IMR-90 (cell line): Measurements from ENCODE around the gene ANKRD11. TPM values are rescaled to one million over a fixed set of nuclear protein-coding genes. Genes with fewer than 3 reads are reported as not detected.

Experiments used
- ATAC-seq: fragments of 200-7000 bp; cut with Tn5 transposase; 2 replicates; pipeline ENCODE4 v1.9.1; 2020; ENCODE audit warnings: low read depth, mild to moderate bottlenecking, moderate library complexity
- BruUV-seq: library from RNA; stranded (reverse); fragments of 400-500 nt; replicated peaks from 2 replicates; lab custom pipeline; 2021; lab: Mats Ljungman, UMichigan
- CTCF ChIA-PET: fragments of 300-600 bp; formaldehyde crosslinking; extraction: SDS; loops from one replicate; lab custom pipeline; 2021; ENCODE audit warnings: antibody characterized with exemption; lab: Yijun Ruan, JAX
- POLR2A ChIA-PET: fragments of 300-600 bp; sonication (Branson Sonifier 250); formaldehyde crosslinking; loops from one replicate; lab custom pipeline; 2022; ENCODE audit warnings: antibody characterized with exemption; ENCODE audit not compliant: unreplicated experiment; lab: Charles Lee
- DNase-seq: peaks from one replicate; pipeline ENCODE4 v3.0.0; 2013
- H2AFZ ChIP-seq: replicated peaks from 2 replicates; pipeline ENCODE3; 2013; ENCODE audit warnings: low read length, mild to moderate bottlenecking; ENCODE audit not compliant: poor library complexity
- H2AK5ac ChIP-seq: 2 replicates; pipeline ENCODE4 v1.6.1; 2013; ENCODE audit warnings: low read depth, low read length, inconsistent platforms
- H2AK9ac ChIP-seq: replicated peaks from 2 replicates; pipeline ENCODE3; 2013; ENCODE audit warnings: mild to moderate bottlenecking, low read depth, low read length, moderate library complexity; ENCODE audit not compliant: poor library complexity
- H2BK120ac ChIP-seq: 2 replicates; pipeline ENCODE4 v1.6.1; 2013; ENCODE audit warnings: low read depth, low read length, inconsistent platforms
- H2BK15ac ChIP-seq: 3 replicates; pipeline ENCODE4 v1.6.1; 2013; ENCODE audit warnings: low read depth, low read length, inconsistent platforms
- H2BK20ac ChIP-seq: 2 replicates; pipeline ENCODE4 v1.6.1; 2013; ENCODE audit warnings: low read depth, mild to moderate bottlenecking, inconsistent platforms, low read length, moderate library complexity
- H2BK5ac ChIP-seq: 2 replicates; pipeline ENCODE4 v1.6.1; 2013; ENCODE audit warnings: mild to moderate bottlenecking, low read depth, low read length, inconsistent platforms; ENCODE audit not compliant: poor library complexity, severe bottlenecking
- H3K14ac ChIP-seq: replicated peaks from 2 replicates; pipeline ENCODE4 v1.6.1; 2013; ENCODE audit warnings: low read depth, low read length, inconsistent platforms
- H3K18ac ChIP-seq: 2 replicates; pipeline ENCODE4 v1.6.1; 2013; ENCODE audit warnings: low read depth, low read length, control low read depth
- H3K23ac ChIP-seq: 2 replicates; pipeline ENCODE4 v1.6.1; 2013; ENCODE audit warnings: low read depth, low read length, inconsistent platforms
- H3K27ac ChIP-seq: 2 replicates; pipeline ENCODE4 v1.5.1; 2013; ENCODE audit warnings: mild to moderate bottlenecking, control low read depth, low read length; ENCODE audit not compliant: insufficient read depth
- H3K27me3 ChIP-seq: 2 replicates; pipeline ENCODE4 v1.6.1; 2013; ENCODE audit warnings: low read length; ENCODE audit not compliant: control insufficient read depth, insufficient read depth
- H3K36me3 ChIP-seq: 2 replicates; pipeline ENCODE4 v1.6.1; 2013; ENCODE audit warnings: low read length, mixed read lengths; ENCODE audit not compliant: control insufficient read depth, insufficient read depth
- H3K4ac ChIP-seq: 2 replicates; pipeline ENCODE4 v1.6.1; 2013; ENCODE audit warnings: low read depth, low read length, inconsistent platforms
- H3K4me1 ChIP-seq: 2 replicates; pipeline ENCODE4 v1.6.1; 2013; ENCODE audit warnings: low read length, mixed read lengths; ENCODE audit not compliant: control insufficient read depth, insufficient read depth
- H3K4me2 ChIP-seq: 2 replicates; pipeline ENCODE4 v1.6.1; 2013; ENCODE audit warnings: low read depth, mild to moderate bottlenecking, control low read depth, low read length, moderate library complexity
- H3K4me3 ChIP-seq: 2 replicates; pipeline ENCODE4 v1.5.1; 2013; ENCODE audit warnings: low read depth, mild to moderate bottlenecking, control low read depth, low read length, moderate library complexity; ENCODE audit not compliant: insufficient read depth
- H3K56ac ChIP-seq: 2 replicates; pipeline ENCODE4 v1.6.1; 2013; ENCODE audit warnings: low read length, inconsistent platforms; ENCODE audit not compliant: insufficient read depth; ENCODE audit errors: extremely low read depth
- H3K79me1 ChIP-seq, 2 experiments: 2 replicates each; pipeline ENCODE4 v1.6.1; 2013; ENCODE audit warnings: low read length in 2 of 2, inconsistent platforms in 1 of 2, low read depth in 1 of 2
- H3K9ac ChIP-seq: 2 replicates; pipeline ENCODE4 v1.6.1; 2013; ENCODE audit warnings: low read depth, low read length, control low read depth
- H3K9me1 ChIP-seq: 2 replicates; pipeline ENCODE4 v1.6.1; 2013; ENCODE audit warnings: low read length, inconsistent platforms; ENCODE audit not compliant: insufficient read depth
- H3K9me3 ChIP-seq: 2 replicates; pipeline ENCODE4 v1.6.1; 2013; ENCODE audit warnings: low read length; ENCODE audit not compliant: control insufficient read depth, insufficient read depth
- H4K20me1 ChIP-seq: 2 replicates; pipeline ENCODE4 v1.6.1; 2013; ENCODE audit warnings: low read length, inconsistent platforms; ENCODE audit not compliant: insufficient read depth
- H4K5ac ChIP-seq: 2 replicates; pipeline ENCODE4 v1.6.1; 2013; ENCODE audit warnings: mild to moderate bottlenecking, low read depth, low read length, control low read depth
- H4K8ac ChIP-seq, 2 experiments: 2 replicates each; pipeline ENCODE4 v1.6.1; 2013; ENCODE audit warnings: low read depth in 2 of 2, low read length in 2 of 2, control low read depth in 1 of 2, inconsistent platforms in 1 of 2
- H4K91ac ChIP-seq: 2 replicates; pipeline ENCODE4 v1.6.1; 2013; ENCODE audit warnings: low read depth, low read length, inconsistent platforms; ENCODE audit not compliant: insufficient read depth
- MAFK ChIP-seq: IDR thresholded peaks from 2 replicates; pipeline ENCODE4 v1.6.1; 2012; ENCODE audit warnings: low read depth, low read length, improper control_type of control experiment
- POLR2A ChIP-seq: IDR thresholded peaks from 2 replicates; pipeline ENCODE4 v1.6.1; 2012; ENCODE audit warnings: mild to moderate bottlenecking, low read depth, low read length
- SMC3 ChIP-seq: fragments of 150-350 bp; IDR thresholded peaks from 2 replicates; pipeline ENCODE4 v1.6.1; 2016; ENCODE audit warnings: low read depth, mild to moderate bottlenecking, antibody characterized with exemption, low read length, moderate library complexity
- WGBS, 2 experiments: methylation state at CpG; one replicate each; pipeline versions ENCODE4 v1.1.5 to v1.1.7; 2013; ENCODE audit warnings: missing lambda C conversion rate in 2 of 2; ENCODE audit not compliant: insufficient read length in 1 of 2; ENCODE audit errors: extremely low coverage in 2 of 2; 5-methylcytosine and 5-hydroxymethylcytosine counted together
- dilution Hi-C: fragments of 300-500 bp; cut with HindIII; formaldehyde crosslinking; loops from one replicate; pipeline ENCODE4 v1.14.3; 2018; ENCODE audit warnings: low sequenced_read_pairs; ENCODE audit not compliant: unreplicated experiment
- in situ Hi-C: fragments of 300-500 bp; cut with MboI; formaldehyde crosslinking; loops from 3 replicates; pipeline ENCODE4 v1.14.3; 2019; ENCODE audit warnings: low sequenced_read_pairs, inconsistent platforms, mixed read lengths
- intact Hi-C: fragments of 100-400 bp; cut with micrococcal nuclease; formaldehyde crosslinking; loops from 2 replicates; pipeline ENCODE4 v1.10.0; 2022
- polyA plus RNA-seq, 3 experiments: library from polyadenylated mRNA; depleted of rRNA; stranded (reverse); fragments of >200 nt; gene quantifications; 2 replicates each; pipeline ENCODE4 v1.2.3, GENCODE V29; 2012; ENCODE audit warnings: low replicate concordance in 1 of 3
- total RNA-seq: library from RNA; depleted of rRNA; stranded (reverse); fragments of >200 nt; gene quantifications from 2 replicates; pipeline ENCODE4 v1.2.3, GENCODE V29; 2012

Gene ANKRD11
- total and polyA plus RNA-seq, 2 of the 4 experiments (the other 2 are of a cell fraction) = 46.8 to 71.9 TPM

DNA sequence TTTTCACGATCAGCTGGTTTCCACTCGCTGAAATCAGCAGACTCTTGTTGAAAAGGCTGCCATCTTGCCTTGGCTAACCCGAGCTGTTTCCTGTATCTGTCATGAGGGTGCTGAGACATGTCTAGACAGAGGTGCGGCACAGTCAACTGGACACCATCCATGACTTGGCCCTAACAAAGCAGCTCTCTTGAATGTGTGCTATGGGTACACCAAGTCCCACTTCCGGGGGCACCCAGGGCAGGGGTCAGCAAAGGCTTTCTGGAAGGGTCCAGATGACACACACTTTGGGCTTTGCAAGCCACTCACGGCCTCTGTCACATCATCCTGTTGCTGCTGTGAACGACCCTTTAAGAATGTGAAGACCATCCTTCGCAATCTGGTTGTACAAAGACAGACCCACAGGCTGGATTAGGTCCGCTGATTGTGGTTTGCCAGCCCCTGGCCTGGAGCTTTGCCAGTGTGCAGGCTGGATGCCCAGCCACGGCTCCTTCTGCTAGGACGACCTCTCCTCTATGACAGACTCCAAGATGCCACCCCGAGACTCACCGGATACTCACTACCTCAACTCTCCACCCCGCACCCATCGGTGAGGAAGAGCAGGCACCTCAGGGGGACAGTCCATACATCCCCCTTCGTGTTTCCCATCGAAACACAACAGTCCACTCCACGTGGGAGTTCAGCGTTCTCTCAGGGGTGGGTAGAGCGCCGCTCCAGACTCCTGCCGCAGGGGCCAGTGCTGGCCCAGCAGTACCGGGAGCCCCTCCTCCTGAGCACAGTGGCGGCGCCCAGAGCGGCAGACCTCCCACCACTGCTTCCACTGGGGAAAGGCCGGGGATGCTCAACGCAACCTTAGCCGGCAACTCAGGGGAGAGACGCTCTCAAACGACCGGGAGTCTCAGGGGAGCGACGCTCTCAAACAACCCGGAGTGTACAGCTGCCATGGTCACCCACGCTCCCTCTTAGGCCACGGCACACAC, 123.5 kb downstream of the ANKRD11 start:
- no peak overlapping the region for H4K8ac ChIP-seq
- in situ Hi-C loops (no loop called here), dilution Hi-C loops (no loop called here), intact Hi-C loops (no loop called here)
- H2BK120ac ChIP-seq = no peak overlapping the region
- no peak overlapping the region for H3K56ac ChIP-seq
- no peak overlapping the region for H3K4me3 ChIP-seq
- no peak overlapping the region for H2AK5ac ChIP-seq
- H4K91ac ChIP-seq = no peak overlapping the region
- peaks cover 21 to 88% of the 10 kb centered on the region in 2 experiments for H3K79me1 ChIP-seq
- no peak overlapping the region for H3K18ac ChIP-seq
- peaks cover 98% of the 10 kb centered on the region for H4K20me1 ChIP-seq
- H3K4ac ChIP-seq = no peak overlapping the region
- no peaks in the 10 kb centered on the region for H3K9me3 ChIP-seq
- ChIA-PET POLR2A (no interaction called here), CTCF (no interaction called here)
- no peak overlapping the region for H3K27ac ChIP-seq
- no peak overlapping the region for H4K5ac ChIP-seq
- no peaks in the 10 kb centered on the region for H3K27me3 ChIP-seq
- 90% methylated on average over 16 of the region's 37 CpGs; no CpG with 5 or more reads in 1 of the 2 experiments for whole genome bisulfite sequencing, 2 experiments
- no peak overlapping the region for H3K23ac ChIP-seq
- DNase-seq = no peak
- peaks cover 76% of the 10 kb centered on the region for H3K9me1 ChIP-seq
- H2BK5ac ChIP-seq = no peak overlapping the region
- H3K9ac ChIP-seq = no peak overlapping the region
- no peak for ATAC-seq
- H3K4me2 ChIP-seq = no peak overlapping the region
- H2BK15ac ChIP-seq = no peak overlapping the region
- H3K36me3 ChIP-seq = peaks cover 7% of the 10 kb centered on the region; the same call in 1 of the 2 replicates
- H2BK20ac ChIP-seq = no peak overlapping the region
- peaks cover 36% of the 10 kb centered on the region for H3K4me1 ChIP-seq
- H3K14ac ChIP-seq = no peak overlapping the region
- no peak overlapping the region for H2AK9ac ChIP-seq
- TF ChIP-seq MAFK = no peak
- TF ChIP-seq SMC3 = no peak
- no peak for TF ChIP-seq POLR2A
- no TSS peak for BruUV-seq
- H2AFZ ChIP-seq = no peak overlapping the region
